EH (cell line): ENCODE measurements around the gene CLIC4.
"Not testable (repeated sequence)": the region's sequence is repeated elsewhere in the genome, so short reads cannot be mapped to it uniquely, and the experiment has no call there.

Experiments used
- DNase-seq: peaks from one replicate; pipeline ENCODE4 v3.0.0-alpha.2; 2015; ENCODE audit warnings: low read depth

CLIC4 gene

DNA sequence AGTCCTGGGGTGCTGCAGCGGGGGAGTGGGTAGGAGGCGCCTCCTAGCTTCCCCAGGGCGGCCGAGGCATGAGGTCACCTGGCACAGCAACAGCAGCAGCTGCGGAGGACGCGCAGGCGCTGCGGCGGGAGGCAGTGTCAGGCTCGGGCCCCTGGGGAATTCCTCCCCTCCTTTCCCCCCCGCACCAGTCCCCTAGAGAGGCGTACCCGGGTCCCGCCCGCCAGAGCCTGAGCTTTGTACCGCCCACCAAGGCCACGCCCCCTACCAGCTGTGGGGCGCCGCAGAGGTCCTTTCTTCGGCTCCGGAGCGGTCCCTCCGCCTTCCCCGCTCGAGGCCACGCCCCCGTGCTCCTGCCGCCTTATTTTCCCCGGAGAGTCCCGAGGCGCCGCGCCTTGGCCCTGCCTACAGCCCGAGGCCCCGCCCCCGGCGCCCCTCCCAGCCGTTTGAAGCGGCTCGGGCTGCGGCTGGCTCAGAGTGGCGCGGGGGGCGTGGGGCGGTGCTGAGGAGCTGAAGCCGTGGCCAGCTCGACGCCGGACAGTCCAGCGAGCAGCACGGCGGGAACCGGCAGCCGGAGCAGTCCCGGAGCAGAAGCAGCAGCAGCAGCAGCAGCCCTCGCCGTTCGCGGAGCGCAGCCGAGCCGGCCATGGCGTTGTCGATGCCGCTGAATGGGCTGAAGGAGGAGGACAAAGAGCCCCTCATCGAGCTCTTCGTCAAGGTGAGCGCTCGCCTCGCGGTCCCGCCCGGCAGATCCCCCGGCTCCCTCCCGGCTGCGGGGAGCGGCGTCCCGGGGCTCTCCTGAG is at the start of gene CLIC4:
TSS of gene CLIC4 (plus strand) at position 537 of the 800 bp plus-strand sequence. CDS start at position 644, 107 bp downstream.
- DNase-seq = peak; percentile 100

DNA sequence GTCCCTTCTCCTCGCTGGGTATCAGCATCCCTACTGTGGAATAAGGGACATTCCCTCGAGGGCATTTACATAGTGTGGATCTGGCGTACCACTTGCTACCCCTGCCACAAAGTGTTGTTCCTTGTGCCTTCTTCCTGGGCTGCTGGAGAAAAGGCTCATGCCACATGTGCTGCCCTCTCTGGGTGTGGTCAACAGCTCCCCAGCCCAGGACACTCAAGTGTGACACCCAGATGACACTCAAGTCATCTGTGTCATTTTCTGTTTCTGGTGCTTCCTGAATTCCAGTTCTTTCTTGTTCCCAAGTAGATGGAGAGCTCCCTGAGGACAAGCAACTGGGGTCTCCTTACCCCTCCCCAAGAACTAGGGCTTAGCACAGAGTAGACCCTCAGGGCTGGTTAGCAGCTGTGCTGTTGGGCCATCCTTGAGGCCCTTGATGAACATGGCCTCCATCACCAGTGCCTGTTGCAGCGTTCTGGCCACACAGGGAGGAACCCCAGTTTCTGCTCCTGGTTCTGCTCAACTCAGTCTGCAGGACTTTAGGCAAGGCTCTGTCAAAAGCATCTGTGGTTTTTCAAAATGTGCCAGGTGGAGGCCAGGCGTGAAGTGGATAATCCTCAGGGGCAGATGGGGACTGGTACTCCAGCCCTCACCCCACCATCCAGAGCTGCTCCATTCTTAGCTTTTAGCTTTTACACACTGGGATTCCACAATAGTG is 49.0 kb upstream of the CLIC4 start:
- DNase-seq = no peak

DNA sequence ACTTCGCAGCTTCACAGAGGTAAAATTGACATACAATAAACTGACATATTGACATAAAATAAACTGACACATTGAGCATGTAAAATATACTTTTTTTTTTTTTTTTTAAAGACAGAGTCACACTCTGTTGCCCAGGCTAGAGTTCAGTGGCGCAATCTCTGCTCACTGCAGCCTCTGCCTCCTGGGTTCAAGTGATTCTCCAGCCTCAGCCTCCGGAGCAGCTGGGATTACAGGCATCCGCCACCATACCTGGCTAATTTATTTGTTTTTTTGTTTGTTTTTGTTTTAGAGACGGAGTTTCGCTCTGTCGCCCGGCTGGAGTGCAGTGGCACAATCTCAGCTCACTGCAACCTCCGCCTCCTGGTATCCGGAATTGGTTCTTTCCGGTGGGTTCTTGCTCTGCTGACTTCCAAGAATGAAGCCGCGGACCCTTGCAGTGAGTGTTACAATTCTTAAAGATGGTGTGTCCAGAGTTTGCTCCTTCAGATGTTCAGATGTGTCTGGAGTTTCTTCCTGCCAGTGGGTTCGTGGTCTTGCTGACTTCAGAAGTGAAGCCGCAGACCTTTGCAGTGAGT is 48.4 kb upstream of the CLIC4 start:
- DNase-seq = no peak

GRCh38 chr1:24697453-24698001 is 47.7 kb upstream of the CLIC4 start:
- not testable (repeated sequence) for DNase-seq

DNA sequence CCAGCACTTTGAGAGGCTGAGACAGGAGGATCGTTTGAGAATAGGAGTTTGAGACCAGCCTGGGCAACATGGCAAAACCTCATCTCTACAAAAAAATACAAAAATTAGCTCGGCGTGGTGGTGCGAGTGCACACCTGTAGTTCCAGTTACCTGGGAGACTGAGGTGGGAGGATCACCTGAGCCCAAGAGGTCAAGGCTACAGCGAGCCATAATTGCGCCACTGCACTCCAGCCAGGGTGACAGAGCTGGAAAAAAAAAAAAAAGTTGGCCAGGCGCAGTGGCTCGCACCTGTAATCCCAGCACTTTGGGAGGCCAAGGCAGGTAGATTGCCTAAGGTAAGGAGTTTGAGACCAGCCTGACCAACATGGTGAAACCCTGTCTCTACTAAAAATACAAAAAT is 46.9 kb upstream of the CLIC4 start:
- DNase-seq = not testable (repeated sequence)

GRCh38 chr1:24699628-24700027 is 45.6 kb upstream of the CLIC4 start:
- DNase-seq = no peak

DNA sequence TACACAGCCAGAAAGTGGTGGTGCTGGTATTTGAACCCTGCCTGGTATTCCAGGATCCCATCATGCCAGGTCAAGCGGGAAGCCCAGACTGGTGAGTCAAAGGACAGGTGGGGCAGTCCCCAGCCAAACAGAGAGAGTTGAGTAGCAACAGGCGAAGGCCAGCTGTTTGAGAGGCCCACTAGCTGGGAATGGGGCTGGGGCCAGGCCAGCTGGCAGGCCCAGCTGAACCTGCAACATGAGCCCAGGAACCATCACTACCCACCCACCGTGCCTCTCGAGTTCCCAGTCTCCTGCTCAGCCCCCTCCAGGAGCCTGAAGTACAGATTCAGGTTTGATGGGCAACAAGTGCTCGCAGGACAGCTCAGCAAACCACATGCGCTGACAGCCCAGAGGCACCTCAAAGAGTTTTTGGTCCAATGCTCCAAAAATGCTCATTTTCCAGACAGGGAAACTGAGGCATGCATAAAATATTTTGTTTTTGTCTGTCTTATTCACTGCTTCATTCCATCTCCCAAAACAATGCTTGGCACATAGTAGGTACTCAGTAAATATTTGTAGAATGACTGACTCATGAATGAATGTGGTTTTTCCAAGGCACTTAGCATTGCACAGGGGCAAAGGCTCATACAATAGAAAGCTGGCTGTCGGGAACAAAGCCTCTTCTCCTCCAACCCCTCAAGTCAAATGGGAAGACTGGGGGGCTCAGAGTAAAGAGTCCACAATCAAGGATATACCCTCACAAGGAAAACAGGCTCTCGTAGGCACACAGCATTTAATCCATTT is 42.5 kb upstream of the CLIC4 start:
- DNase-seq = peak; percentile 60

DNA sequence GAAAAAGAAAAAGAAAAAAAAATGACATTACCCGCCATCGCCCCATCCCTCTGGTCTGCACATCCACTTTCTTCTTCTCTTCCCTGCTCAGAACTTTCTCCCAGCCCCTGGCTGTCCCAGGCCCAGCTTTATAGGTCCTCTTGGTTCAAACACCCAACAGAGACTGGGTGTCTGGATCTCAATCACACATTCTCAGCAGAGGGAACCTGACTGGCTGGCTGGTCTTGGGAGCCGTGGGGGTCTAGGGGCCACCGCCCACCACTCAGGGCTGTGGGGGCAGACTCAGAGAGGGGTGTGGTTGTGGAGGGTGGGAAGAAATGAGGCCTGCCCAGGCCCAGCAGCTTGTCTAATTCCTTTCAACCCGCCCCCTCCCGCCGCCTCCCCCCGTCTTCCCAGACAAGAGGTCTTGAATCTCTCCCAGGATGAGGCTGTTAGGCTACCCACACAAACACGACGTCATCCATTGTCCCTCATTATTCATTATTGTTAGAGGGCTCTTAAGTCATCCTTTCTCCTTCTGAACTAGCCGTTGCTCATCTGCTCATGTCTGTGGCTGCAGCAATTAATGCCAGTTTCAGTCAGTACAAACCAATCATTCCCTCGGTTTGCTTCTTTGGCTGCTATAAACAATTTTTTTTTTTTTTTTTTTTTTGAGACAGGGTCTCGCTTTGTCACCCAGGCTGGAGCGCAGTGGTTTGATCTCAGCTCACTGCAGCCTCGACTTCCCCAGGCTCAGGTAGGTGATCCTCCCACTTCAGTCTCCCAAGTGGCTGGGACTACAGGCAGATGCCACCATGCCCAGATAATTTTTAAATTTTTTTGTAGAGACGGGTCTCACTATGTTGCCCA is 40.6 kb upstream of the CLIC4 start:
- DNase-seq = peak; percentile 68

DNA sequence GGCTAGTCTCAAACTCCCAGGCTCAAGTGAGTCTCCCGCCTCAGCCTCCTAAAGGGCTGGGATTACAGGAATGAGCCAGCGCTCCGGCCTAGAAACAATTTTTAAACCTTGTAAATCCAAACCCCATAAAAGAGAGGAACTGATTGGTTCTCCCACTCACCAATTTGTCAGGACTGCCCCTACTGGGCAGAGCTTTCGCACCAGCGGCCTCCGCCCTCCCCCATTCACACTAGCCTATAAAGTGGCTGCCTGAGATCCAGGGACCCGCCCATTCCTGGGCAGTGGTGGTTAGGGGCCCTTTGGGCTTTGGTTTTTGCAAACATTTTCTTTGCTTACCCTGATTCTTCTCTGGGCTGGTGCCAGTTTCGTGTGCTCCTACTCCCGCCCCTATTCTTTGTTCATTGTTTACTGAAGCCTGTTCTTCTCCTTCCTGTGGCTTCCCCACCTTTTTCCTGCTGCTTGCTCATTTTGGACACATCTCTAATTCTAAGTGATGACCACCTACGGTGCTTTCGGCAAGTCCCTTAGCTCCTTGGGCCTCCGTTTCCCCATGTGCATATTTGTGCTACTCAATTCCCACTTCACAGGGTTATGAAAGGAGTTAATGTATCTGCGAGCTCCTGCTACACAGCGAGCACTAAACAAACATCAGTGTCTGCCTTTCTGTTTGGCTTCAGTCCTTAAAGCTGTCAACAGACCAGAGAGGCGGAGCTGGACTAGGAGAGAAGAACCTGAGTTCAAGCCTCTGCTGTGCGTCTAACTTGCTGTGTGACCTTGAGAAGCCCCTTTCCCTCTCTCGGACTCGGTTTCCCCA is 39.8 kb upstream of the CLIC4 start:
- peak; percentile 88 for DNase-seq

GRCh38 chr1:24706074-24706389 is 39.2 kb upstream of the CLIC4 start:
- DNase-seq = not testable (repeated sequence)

DNA sequence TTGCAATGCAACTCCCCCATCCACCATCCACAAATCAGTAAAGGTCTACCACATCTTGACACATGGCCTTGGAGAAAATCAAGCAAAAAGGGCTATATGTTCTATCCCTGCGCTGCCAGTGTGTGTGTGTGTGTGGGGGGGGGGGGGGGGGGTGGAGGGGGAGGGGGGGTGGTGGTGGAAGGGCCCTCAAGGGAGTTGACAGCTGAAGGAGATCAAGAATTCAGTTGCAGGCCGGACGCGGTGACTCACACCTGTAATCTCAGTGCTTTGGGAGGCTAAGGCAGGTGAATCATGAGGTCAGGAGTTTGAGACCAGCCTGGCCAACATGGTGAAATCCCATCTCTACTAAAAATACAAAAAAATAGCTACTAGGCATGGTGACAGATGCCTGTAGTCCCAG is 37.6 kb upstream of the CLIC4 start:
- DNase-seq = peak; percentile 70

DNA sequence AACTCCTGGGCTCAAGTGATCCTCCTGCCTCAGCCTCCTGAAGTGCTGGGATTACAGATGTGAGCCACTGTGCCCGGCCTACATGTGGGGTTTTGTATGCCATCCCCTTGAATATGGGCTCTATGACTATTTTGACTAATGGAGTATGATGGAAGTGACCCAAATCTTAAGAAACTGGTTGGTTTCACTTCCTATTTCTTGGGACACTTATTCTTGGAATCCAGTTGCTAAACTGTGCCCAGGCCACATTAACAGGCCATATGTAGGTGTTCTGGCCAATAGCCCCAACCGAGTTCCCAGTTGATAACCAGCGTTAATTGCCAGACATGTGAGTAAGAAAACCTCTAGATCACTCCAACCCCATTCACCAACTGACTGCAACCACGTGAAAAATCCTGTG is 36.3 kb upstream of the CLIC4 start:
- no peak for DNase-seq

DNA sequence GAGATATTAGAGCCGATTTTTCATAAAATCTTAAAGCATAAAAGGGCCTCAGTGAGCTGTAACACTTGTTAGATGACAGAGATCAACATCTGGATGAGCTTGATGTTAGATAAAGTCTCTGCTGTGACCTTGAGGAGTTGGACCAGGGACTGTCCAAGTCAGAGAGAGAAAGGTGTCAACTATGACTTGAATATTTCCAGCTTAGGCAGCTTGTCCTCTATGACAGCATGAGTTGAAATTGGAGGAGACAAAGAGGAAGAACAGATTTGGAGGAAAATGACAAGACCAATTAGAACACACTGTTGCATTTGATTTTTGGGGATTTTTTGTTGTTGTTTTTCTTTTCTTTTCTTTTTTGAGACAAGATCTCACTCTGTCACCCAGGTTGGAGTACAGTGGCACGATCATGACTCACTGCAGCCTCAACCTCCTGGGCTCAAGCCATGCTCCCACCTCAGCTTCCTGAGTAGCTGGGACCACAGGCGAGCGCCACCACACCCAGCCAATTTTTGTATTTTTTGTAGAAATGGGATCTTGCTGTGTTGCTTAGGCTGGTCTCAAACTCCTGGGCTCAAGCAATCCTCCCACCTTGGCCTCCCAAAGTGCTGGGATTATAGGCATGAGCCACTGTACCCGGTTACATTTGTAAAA is 35.3 kb upstream of the CLIC4 start:
- DNase-seq = no peak

DNA sequence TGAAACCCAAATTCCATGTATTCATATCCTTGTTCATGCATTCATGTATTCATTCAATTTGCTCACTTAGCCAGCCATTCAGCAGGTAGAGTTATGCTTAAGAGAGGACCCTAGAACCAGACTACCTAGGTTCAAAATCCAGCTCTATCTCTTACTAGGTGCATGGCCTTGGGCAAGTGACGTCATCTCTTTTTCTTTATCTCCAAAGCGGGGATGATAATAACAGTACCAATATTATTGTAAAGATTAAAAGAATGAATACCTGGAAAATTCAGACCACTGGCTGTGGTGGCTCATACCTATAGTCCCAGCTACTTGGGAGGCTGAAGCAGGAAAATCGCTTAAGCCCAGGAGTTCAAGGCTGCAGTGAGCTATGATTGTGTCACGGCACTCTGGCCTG is 33.9 kb upstream of the CLIC4 start:
- no peak for DNase-seq

GRCh38 chr1:24713176-24713575 is 32.1 kb upstream of the CLIC4 start:
- DNase-seq = peak; percentile 80

DNA sequence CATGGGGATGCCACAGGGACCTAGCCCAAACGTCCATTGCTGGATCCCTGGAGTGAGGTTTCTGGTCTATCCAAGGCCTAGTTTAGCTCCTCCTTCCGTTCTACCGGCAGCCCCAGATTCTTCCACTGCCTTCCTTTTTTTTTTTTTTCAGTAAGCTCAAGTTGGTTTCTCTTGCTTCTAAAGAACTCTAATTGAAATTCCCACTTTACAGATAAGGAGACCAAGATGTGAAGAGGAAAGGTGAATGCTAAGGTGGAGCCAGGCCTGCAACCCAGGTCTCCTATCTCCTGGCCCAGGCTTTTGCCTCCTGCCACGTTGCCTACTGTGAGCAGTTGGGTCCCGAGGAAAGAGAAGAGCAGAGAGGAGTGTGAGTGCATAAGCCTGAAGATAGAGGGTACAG is 31.5 kb upstream of the CLIC4 start:
- DNase-seq = no peak

- peak; percentile 54 for DNase-seq
Observed at GRCh38 chr1:24714859-24715520, 30.3 kb upstream of the CLIC4 start.

DNA sequence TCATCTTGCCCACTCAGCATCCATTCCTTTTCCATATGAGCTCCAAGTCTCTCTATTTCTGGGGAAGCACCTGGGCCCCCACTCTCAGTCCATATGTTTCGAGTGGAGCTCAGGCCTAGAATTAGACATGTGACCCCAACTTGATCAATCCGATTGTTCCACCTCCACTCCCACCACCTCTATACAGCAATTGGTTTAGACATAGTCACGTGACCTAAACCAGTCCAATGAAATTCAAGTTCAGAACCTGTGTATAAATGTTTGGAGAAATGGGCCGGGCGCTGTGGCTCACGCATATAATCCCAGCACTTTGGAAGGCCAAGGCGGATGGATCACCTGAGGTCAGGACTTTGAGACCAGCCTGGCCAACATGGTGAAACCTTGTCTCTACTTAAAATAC is 29.6 kb upstream of the CLIC4 start:
- no peak for DNase-seq
